ENCODE results near the gene LIMD2.

LIMD2 gene

DNA sequence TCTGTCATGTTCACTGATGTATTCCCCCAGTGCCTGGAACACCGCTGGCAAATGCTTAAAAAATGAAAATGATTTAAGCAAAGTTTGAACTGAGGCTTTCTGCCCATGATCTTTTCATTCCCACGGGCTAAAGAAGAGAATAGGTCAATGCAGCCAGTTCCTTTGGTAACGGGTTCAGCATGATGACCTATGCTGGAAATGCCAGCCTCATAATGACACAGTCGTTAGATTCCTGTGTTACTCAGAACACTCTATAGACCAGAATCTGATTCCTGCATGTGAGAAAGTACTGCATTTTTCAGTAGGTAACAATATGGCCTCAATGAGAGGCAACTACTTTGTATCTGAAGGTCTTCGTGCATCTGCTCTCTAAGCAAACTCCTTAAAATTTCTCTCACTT is 19.1 kb upstream of the LIMD2 start:
- Histone ChIP-seq H3K9me3 (ENCODE audit: control insufficient read depth, low read length) (no peaks in the 10 kb centered on the region), H4K8ac (ENCODE audit: low read length) (no peak overlapping the region), H3K18ac (ENCODE audit: low read depth in 1 of 2, low read length in 2 of 2) (no peak overlapping the region), H3K36me3 (ENCODE audit: control insufficient read depth in 1 of 2, insufficient read depth in 2 of 2, low read depth in 1 of 2, low read length in 2 of 2) (peaks cover 7 to 50% of the 10 kb centered on the region in 2 experiments), H3K23ac (ENCODE audit: low read length in 2 of 2) (no peak overlapping the region), H4K91ac (ENCODE audit: low read length) (no peak overlapping the region), H3K4me1 (ENCODE audit: control insufficient read depth, insufficient read depth, low read depth, low read length) (no peaks in the 10 kb centered on the region), H3K14ac (ENCODE audit: low read length in 2 of 2) (no peak overlapping the region), H3K9ac (ENCODE audit: low read length) (no peak overlapping the region), H2BK12ac (ENCODE audit: low read length in 2 of 2) (no peak overlapping the region), H2AK5ac (ENCODE audit: low read length, severe bottlenecking) (no peak overlapping the region), H2BK120ac (ENCODE audit: low read depth, low read length) (no peak overlapping the region), H2AFZ (ENCODE audit: low read depth, low read length) (no peak overlapping the region), H3K4me3 (ENCODE audit: insufficient read depth in 1 of 2, low read depth in 1 of 2, low read length in 2 of 2) (no peak overlapping the region), H3K4ac (ENCODE audit: low read depth in 1 of 2, low read length in 2 of 2) (no peak overlapping the region), H3K27me3 (ENCODE audit: control insufficient read depth in 1 of 2, insufficient read depth in 1 of 2, low read length in 2 of 2) (no peaks in the 10 kb centered on the region), H3K79me1 (replicated peaks; ENCODE audit: low read length, poor library complexity, severe bottlenecking) (peaks cover 11% of the 10 kb centered on the region), H3K27ac (ENCODE audit: low read length, poor library complexity, severe bottlenecking) (no peak overlapping the region), H3K4me2 (ENCODE audit: low read length, poor library complexity, severe bottlenecking) (no peak overlapping the region), H2BK5ac (ENCODE audit: low read depth, low read length, poor library complexity, severe bottlenecking) (no peak overlapping the region), H2BK15ac (ENCODE audit: low read depth, poor library complexity, severe bottlenecking) (no peak overlapping the region)
- DNase-seq, result no peak
- 89% methylated on average over 4 of the region's 5 CpGs for WGBS

DNA sequence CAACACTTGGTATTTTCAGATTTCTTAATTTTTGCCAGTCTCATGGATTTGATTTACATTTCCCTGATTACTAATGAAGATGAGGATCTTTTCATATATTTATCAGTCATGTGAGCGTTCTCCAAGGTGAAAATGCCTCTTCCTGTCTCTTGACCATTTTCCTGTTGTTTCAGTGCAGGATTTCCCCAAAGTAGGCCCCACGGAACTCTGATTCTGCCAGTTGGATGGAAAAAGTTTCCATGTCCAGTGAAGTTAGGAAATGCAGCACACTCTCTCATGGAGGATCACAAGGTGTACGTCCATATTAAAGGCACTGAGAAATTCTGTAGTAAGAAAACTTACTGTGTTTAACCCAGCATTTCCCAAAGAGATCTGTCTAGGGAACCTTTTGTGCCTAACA is 16.5 kb upstream of the LIMD2 start:
- Histone ChIP-seq H3K18ac (ENCODE audit: low read depth in 1 of 2, low read length in 2 of 2) (no peak overlapping the region), H4K8ac (ENCODE audit: low read length) (no peak overlapping the region), H3K36me3 (ENCODE audit: control insufficient read depth in 1 of 2, insufficient read depth in 2 of 2, low read depth in 1 of 2, low read length in 2 of 2) (peaks cover 21 to 51% of the 10 kb centered on the region in 2 experiments), H2BK5ac (ENCODE audit: low read depth, low read length, poor library complexity, severe bottlenecking) (no peak overlapping the region), H3K4me2 (ENCODE audit: low read length, poor library complexity, severe bottlenecking) (no peak overlapping the region), H3K23ac (ENCODE audit: low read length in 2 of 2) (no peak overlapping the region), H4K91ac (ENCODE audit: low read length) (no peak overlapping the region), H2BK120ac (ENCODE audit: low read depth, low read length) (no peak overlapping the region), H2BK15ac (ENCODE audit: low read depth, poor library complexity, severe bottlenecking) (no peak overlapping the region), H3K4me1 (ENCODE audit: control insufficient read depth, insufficient read depth, low read depth, low read length) (no peaks in the 10 kb centered on the region), H3K27me3 (ENCODE audit: control insufficient read depth in 1 of 2, insufficient read depth in 1 of 2, low read length in 2 of 2) (no peaks in the 10 kb centered on the region), H2BK12ac (ENCODE audit: low read length in 2 of 2) (no peak overlapping the region), H3K27ac (ENCODE audit: low read length, poor library complexity, severe bottlenecking) (no peak overlapping the region), H3K4ac (ENCODE audit: low read depth in 1 of 2, low read length in 2 of 2) (no peak overlapping the region), H3K9me3 (ENCODE audit: control insufficient read depth, low read length) (no peaks in the 10 kb centered on the region), H2AK5ac (ENCODE audit: low read length, severe bottlenecking) (no peak overlapping the region), H3K4me3 (ENCODE audit: insufficient read depth in 1 of 2, low read depth in 1 of 2, low read length in 2 of 2) (no peak overlapping the region), H2AFZ (ENCODE audit: low read depth, low read length) (no peak overlapping the region), H3K9ac (ENCODE audit: low read length) (no peak overlapping the region), H3K14ac (ENCODE audit: low read length in 2 of 2) (no peak overlapping the region), H3K79me1 (replicated peaks; ENCODE audit: low read length, poor library complexity, severe bottlenecking) (peaks cover 11% of the 10 kb centered on the region)
- no peak for DNase-seq
- 92% methylated on average over 3 of the region's 3 CpGs for WGBS

DNA sequence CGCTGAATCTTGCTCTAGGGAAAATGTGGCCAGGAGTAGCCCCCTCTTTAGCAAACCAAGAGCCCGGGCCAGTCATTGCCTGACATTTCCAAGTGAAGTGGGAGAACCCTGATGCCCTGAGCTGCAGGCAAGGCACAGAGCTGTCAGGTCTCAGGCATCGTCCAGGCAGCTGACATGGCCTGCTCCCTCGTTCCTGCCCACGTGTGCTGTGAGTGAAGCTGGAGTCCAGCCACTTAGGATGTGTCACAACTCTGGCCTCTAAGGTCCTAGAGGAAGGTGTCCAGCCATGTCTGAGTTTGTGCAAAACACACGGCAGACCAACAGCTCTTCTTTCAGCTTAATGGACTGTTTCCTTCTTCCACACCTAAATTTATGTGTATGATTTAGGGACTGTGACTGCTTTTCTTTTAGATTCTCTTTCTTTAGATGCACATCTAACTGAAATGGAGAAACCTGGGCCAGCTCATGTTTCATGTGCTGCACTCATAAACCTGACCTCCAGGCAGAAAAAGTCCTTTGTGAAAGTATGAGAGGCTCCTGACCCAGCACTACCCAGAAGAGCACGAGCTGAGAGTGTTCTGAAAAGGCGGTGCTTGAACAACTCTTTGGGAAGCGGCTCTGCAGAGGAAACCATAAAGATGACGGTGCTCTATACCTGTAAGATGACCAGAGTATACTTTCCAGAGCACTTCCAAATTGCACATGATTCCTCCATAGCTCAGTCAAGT is 14.8 kb upstream of the LIMD2 start:
- no peak overlapping the region for H3K23ac ChIP-seq (ENCODE audit: low read length in 2 of 2)
- H2BK15ac ChIP-seq (ENCODE audit: low read depth, poor library complexity, severe bottlenecking), result no peak overlapping the region
- H3K14ac ChIP-seq (ENCODE audit: low read length in 2 of 2), result no peak overlapping the region
- no peak overlapping the region for H4K91ac ChIP-seq (ENCODE audit: low read length)
- H3K27ac ChIP-seq (ENCODE audit: low read length, poor library complexity, severe bottlenecking), result no peak overlapping the region
- no peak overlapping the region for H2BK5ac ChIP-seq (ENCODE audit: low read depth, low read length, poor library complexity, severe bottlenecking)
- H2BK120ac ChIP-seq (ENCODE audit: low read depth, low read length), result no peak overlapping the region
- H2AK5ac ChIP-seq (ENCODE audit: low read length, severe bottlenecking), result no peak overlapping the region
- no peak overlapping the region for H3K4ac ChIP-seq (ENCODE audit: low read depth in 1 of 2, low read length in 2 of 2)
- no peak overlapping the region for H2AFZ ChIP-seq (ENCODE audit: low read depth, low read length)
- 73% methylated on average over 9 of the region's 10 CpGs for WGBS
- H4K8ac ChIP-seq (ENCODE audit: low read length), result no peak overlapping the region
- no peak overlapping the region for H3K4me2 ChIP-seq (ENCODE audit: low read length, poor library complexity, severe bottlenecking)
- peak; percentile 20 for DNase-seq
- H3K9ac ChIP-seq (ENCODE audit: low read length), result no peak overlapping the region
- peaks cover 34 to 67% of the 10 kb centered on the region in 2 experiments for H3K36me3 ChIP-seq (ENCODE audit: control insufficient read depth in 1 of 2, insufficient read depth in 2 of 2, low read depth in 1 of 2, low read length in 2 of 2)
- no peak overlapping the region for H2BK12ac ChIP-seq (ENCODE audit: low read length in 2 of 2)
- peaks cover 8% of the 10 kb centered on the region for H3K79me1 ChIP-seq (replicated peaks; ENCODE audit: low read length, poor library complexity, severe bottlenecking)
- H3K4me1 ChIP-seq (ENCODE audit: control insufficient read depth, insufficient read depth, low read depth, low read length), result no peaks in the 10 kb centered on the region
- no peak overlapping the region for H3K4me3 ChIP-seq (ENCODE audit: insufficient read depth in 1 of 2, low read depth in 1 of 2, low read length in 2 of 2)
- H3K9me3 ChIP-seq (ENCODE audit: control insufficient read depth, low read length), result no peaks in the 10 kb centered on the region
- H3K27me3 ChIP-seq (ENCODE audit: control insufficient read depth in 1 of 2, insufficient read depth in 1 of 2, low read length in 2 of 2), result no peaks in the 10 kb centered on the region
- no peak overlapping the region for H3K18ac ChIP-seq (ENCODE audit: low read depth in 1 of 2, low read length in 2 of 2)

DNA sequence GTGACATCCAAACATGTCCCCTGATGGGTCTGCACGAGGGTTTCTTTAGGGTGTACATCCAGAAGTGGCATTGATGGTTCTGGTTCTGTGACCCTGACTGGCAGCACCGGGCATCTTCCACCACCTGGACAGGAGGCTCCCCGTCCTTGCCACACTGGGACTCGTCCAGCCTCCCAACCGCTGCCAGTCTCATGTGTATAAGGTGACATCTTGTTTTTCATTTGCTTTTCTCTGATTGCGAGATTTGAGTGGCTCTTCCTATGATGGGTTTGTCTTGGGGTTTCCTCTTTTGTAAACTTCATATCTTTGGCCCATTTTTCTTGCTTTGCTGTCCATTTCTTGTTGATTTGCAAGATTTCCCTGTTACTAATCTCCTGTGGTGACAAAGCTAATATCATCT is 9.2 kb upstream of the LIMD2 start:
- H3K4me2 ChIP-seq (ENCODE audit: low read length, poor library complexity, severe bottlenecking), result no peak overlapping the region
- no peak for DNase-seq
- no peak overlapping the region for H2AK5ac ChIP-seq (ENCODE audit: low read length, severe bottlenecking)
- H4K91ac ChIP-seq (ENCODE audit: low read length), result no peak overlapping the region
- H2BK15ac ChIP-seq (ENCODE audit: low read depth, poor library complexity, severe bottlenecking), result no peak overlapping the region
- H3K18ac ChIP-seq (ENCODE audit: low read depth in 1 of 2, low read length in 2 of 2), result no peak overlapping the region
- H3K23ac ChIP-seq (ENCODE audit: low read length in 2 of 2), result no peak overlapping the region
- no peak overlapping the region for H2AFZ ChIP-seq (ENCODE audit: low read depth, low read length)
- H3K79me1 ChIP-seq (replicated peaks; ENCODE audit: low read length, poor library complexity, severe bottlenecking), result no peaks in the 10 kb centered on the region
- no peaks in the 10 kb centered on the region for H3K9me3 ChIP-seq (ENCODE audit: control insufficient read depth, low read length)
- no peak overlapping the region for H3K9ac ChIP-seq (ENCODE audit: low read length)
- no peak overlapping the region for H2BK120ac ChIP-seq (ENCODE audit: low read depth, low read length)
- no peak overlapping the region for H3K27ac ChIP-seq (ENCODE audit: low read length, poor library complexity, severe bottlenecking)
- no peak overlapping the region for H4K8ac ChIP-seq (ENCODE audit: low read length)
- 96% methylated on average over 6 of the region's 6 CpGs for WGBS
- H3K36me3 ChIP-seq (ENCODE audit: control insufficient read depth in 1 of 2, insufficient read depth in 2 of 2, low read depth in 1 of 2, low read length in 2 of 2), result peaks cover 60 to 88% of the 10 kb centered on the region in 2 experiments
- H3K4ac ChIP-seq (ENCODE audit: low read depth in 1 of 2, low read length in 2 of 2), result no peak overlapping the region
- no peaks in the 10 kb centered on the region for H3K4me1 ChIP-seq (ENCODE audit: control insufficient read depth, insufficient read depth, low read depth, low read length)
- no peak overlapping the region for H2BK12ac ChIP-seq (ENCODE audit: low read length in 2 of 2)
- no peaks in the 10 kb centered on the region for H3K27me3 ChIP-seq (ENCODE audit: control insufficient read depth in 1 of 2, insufficient read depth in 1 of 2, low read length in 2 of 2)
- no peak overlapping the region for H3K14ac ChIP-seq (ENCODE audit: low read length in 2 of 2)
- no peak overlapping the region for H2BK5ac ChIP-seq (ENCODE audit: low read depth, low read length, poor library complexity, severe bottlenecking)
- no peak overlapping the region for H3K4me3 ChIP-seq (ENCODE audit: insufficient read depth in 1 of 2, low read depth in 1 of 2, low read length in 2 of 2)
